WERI-Rb-1 (cell line): Measurements from ENCODE around the gene DYNC2H1.
A peak's percentile ranks its signal among the peaks of the same experiment; 100 is the strongest.

Experiments used
- DNase-seq: peaks from one replicate; pipeline ENCODE4 v3.0.0-alpha.2; 2020
- H3K27ac ChIP-seq: fragments of 250-450 bp; sonication (Bioruptor Pico); 2 replicates; pipeline ENCODE4 v1.5.1; 2020; ENCODE audit warnings: mild to moderate bottlenecking, moderate library complexity
- H3K27me3 ChIP-seq: fragments of 250-450 bp; sonication (Bioruptor Pico); 2 replicates; pipeline ENCODE4 v1.5.1; 2021; ENCODE audit warnings: mild to moderate bottlenecking, low read depth, moderate library complexity; ENCODE audit not compliant: insufficient read depth, severe bottlenecking
- H3K36me3 ChIP-seq: fragments of 250-450 bp; sonication (Bioruptor Pico); 2 replicates; pipeline ENCODE4 v1.5.1; 2020; ENCODE audit warnings: mild to moderate bottlenecking, moderate library complexity
- H3K4me3 ChIP-seq: 2 replicates; pipeline ENCODE4 v1.5.1; 2011; ENCODE audit warnings: low read depth, mild to moderate bottlenecking, control low read depth, low read length
- H3K9me3 ChIP-seq: fragments of 250-450 bp; sonication (Bioruptor Pico); 2 replicates; pipeline ENCODE4 v1.5.1; 2021; ENCODE audit warnings: mild to moderate bottlenecking, moderate library complexity; ENCODE audit not compliant: severe bottlenecking
- TF ChIP-seq, protein P1 (sequence below): IDR thresholded peaks from 2 replicates; pipeline ENCODE4 v1.5.1; 2011; ENCODE audit warnings: low read depth, mild to moderate bottlenecking, control low read depth, inconsistent platforms, low read length

DYNC2H1 gene

DNA sequence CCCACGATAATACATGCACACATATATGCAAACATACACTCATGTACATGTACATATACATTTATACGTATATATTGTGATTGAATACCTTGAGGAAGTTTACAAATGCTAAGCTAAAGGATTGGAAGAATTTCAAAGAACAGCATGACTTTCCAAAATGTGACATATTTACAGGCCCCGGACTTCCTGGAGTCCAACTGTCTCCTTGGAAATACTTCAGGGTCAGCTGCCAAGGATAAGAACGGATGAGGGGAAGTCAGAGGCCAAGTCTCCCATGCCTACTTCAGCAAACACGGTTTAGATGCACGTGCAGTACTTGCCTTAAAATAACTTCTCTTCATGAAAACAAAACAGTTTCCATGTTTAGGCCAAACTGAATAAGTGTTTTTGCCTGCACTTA, 213.6 kb downstream of the DYNC2H1 start:
- H3K4me3 ChIP-seq: no peak overlapping the region
- no peak for DNase-seq
- no peaks in the 10 kb centered on the region; the same call in 1 of the 2 replicates for H3K36me3 ChIP-seq
- TF ChIP-seq, protein P1, sequence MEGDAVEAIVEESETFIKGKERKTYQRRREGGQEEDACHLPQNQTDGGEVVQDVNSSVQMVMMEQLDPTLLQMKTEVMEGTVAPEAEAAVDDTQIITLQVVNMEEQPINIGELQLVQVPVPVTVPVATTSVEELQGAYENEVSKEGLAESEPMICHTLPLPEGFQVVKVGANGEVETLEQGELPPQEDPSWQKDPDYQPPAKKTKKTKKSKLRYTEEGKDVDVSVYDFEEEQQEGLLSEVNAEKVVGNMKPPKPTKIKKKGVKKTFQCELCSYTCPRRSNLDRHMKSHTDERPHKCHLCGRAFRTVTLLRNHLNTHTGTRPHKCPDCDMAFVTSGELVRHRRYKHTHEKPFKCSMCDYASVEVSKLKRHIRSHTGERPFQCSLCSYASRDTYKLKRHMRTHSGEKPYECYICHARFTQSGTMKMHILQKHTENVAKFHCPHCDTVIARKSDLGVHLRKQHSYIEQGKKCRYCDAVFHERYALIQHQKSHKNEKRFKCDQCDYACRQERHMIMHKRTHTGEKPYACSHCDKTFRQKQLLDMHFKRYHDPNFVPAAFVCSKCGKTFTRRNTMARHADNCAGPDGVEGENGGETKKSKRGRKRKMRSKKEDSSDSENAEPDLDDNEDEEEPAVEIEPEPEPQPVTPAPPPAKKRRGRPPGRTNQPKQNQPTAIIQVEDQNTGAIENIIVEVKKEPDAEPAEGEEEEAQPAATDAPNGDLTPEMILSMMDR: no peak
- no peaks in the 10 kb centered on the region for H3K27me3 ChIP-seq
- H3K27ac ChIP-seq: no peak overlapping the region
- H3K9me3 ChIP-seq: no peaks in the 10 kb centered on the region

DNA sequence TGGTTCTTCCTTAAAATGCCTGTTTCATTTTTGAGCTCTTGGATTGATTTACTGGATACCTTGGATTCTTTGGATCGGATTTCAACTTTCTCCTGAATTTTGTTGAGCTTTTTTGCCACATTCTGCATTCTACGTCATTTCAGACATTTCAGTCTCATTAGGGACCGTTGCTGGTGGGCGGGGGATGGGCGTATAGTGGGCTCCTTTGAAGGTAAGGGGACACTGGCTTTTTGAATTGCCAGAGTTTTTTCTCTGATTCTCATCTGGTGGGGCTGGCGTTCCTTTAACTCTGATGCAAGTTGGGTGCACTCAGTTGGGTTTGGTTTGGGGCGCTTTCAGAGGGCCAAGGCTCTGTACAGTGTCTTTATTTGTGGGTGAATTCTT, 216.5 kb downstream of the DYNC2H1 start:
- H3K36me3 ChIP-seq: no peaks in the 10 kb centered on the region; the same call in 1 of the 2 replicates
- peak; percentile 39 for DNase-seq
- no peaks in the 10 kb centered on the region for H3K27me3 ChIP-seq
- no peak overlapping the region for H3K4me3 ChIP-seq
- H3K9me3 ChIP-seq: no peaks in the 10 kb centered on the region
- TF ChIP-seq, protein P1: no peak
- H3K27ac ChIP-seq: no peak overlapping the region

DNA sequence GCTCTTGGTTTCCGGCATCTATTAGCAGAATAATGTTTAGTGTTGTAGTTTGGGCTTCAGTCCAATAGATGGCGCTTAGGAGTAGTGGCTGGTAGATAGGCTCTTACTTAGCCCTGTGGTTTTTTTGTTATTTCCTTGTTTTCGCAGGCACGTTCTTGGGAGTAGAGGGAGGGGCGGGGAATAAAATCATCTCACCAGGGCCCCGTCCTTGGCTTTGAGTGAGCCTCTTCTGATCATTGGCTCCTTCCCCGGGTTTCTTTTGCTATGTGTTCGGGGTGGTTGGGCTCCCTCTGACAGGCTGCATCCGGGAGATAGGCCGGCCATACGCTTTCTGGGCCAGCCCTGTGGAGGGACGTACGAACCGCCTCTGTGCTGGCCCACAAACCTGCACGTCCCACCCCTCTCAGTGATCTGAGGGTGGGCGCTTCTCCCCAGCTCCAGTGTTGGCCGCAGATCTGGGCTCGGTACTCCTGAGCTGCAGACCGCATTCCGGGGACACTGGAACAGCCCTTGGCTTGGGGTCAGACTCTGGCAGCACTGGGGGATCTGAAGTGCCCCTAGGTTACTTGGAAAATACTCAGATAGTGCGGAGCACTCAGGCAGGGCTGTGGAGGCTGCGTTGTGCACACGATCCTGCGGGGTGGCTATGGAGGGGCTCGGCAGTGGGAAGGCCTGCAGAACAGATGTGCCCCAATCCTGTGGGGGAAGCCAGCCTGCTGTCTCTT, 217.0 kb downstream of the DYNC2H1 start:
- Histone ChIP-seq H3K4me3 (no peak overlapping the region), H3K9me3 (no peaks in the 10 kb centered on the region), H3K27ac (no peak overlapping the region), H3K36me3 (no peaks in the 10 kb centered on the region; the same call in 1 of the 2 replicates), H3K27me3 (no peaks in the 10 kb centered on the region)
- peak; percentile 44 for DNase-seq
- TF ChIP-seq, protein P1: peak; percentile 79

DNA sequence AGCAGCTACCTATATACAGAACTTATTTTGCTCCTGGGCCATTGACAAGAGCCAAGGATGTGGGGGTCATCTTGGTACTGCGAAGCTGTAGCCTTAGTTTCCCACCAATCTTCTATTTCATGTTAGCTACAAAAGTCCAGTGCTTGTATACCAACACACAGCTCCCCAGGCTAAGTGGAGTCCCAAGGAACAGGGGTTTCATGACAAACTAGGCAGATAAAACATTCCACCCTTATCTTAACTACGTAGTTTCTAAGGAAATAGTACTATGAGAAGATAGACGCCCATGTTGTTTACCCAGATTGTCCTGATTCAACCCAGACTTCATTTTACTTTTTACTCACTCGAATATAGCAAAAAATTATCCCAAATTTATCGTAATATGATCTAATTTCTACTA, 218.5 kb downstream of the DYNC2H1 start:
- H3K9me3 ChIP-seq: no peaks in the 10 kb centered on the region
- no peak overlapping the region for H3K4me3 ChIP-seq
- DNase-seq: no peak
- TF ChIP-seq, protein P1: no peak
- no peaks in the 10 kb centered on the region for H3K27me3 ChIP-seq
- no peaks in the 10 kb centered on the region; the same call in 1 of the 2 replicates for H3K36me3 ChIP-seq
- no peak overlapping the region for H3K27ac ChIP-seq

DNA sequence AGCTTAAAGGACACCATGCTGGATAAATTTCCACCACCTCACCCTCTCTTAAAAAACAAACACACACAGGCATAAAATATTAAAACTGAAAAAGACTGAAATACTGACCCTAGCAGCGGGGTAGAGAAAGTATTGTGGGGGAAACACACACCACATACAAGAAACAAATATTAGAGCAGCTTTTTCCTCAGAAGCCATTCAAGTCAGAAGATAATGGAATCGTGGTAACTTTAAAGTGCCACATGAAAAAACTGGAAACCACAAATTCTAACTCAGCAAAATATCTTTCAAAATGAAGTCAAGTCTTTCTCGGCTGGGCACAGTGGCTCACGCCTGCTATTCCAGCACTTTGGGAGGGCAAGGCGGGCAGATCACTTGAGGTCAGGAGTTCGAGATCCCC, 223.2 kb downstream of the DYNC2H1 start:
- Histone ChIP-seq H3K9me3 (no peaks in the 10 kb centered on the region), H3K27me3 (no peaks in the 10 kb centered on the region), H3K27ac (no peak overlapping the region), H3K36me3 (no peaks in the 10 kb centered on the region; the same call in 1 of the 2 replicates), H3K4me3 (no peak overlapping the region)
- no peak for DNase-seq
- TF ChIP-seq, protein P1: no peak
